HG02840 (cell line): ENCODE data around the gene PRDX5.
"Not testable (repeated sequence)": the region's sequence is repeated elsewhere in the genome, so short reads cannot be mapped to it uniquely, and the experiment has no call there.

Experiments used
- ATAC-seq: cut with Tn5 transposase; IDR thresholded peaks from one replicate; pipeline ENCODE4 v1.9.1; 2021; ENCODE audit warnings: mild to moderate bottlenecking, moderate library complexity, moderate number of reproducible peaks; ENCODE audit not compliant: unreplicated experiment, low FRiP score

PRDX5 gene

DNA sequence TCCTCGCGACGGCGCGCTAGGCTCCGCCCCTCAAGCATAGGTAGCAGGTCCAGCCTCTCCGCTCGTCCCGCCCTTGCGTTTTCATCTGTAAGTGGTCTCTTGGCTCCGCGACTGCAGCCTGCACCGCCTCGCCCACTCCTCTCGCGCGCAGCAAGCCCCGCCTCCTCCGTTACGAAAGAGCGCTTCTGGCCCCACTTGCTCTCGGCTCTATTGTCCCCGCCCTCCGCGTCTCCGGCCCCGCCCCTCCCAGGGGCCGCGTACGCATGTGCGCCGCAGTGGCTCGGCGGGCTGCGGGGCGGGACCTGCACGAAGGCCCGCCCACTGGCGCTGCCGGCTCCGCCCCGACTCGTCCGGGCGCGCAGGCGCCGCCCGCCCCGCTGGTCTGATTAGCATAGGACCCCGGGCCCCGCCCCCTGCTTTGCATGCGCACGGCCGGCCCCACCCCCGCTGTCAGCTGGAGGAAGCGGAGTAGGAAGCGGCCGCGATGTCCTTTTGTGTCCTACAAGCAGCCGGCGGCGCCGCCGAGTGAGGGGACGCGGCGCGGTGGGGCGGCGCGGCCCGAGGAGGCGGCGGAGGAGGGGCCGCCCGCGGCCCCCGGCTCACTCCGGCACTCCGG is 12.7 kb upstream of the PRDX5 start, which contains the start of gene ESRRA:
Gene ESRRA, plus strand, starts transcription at position 450 of the 616 bp plus-strand sequence. CDS start 1,656 bp downstream, outside the sequence.
- ATAC-seq: peak; percentile 78

DNA sequence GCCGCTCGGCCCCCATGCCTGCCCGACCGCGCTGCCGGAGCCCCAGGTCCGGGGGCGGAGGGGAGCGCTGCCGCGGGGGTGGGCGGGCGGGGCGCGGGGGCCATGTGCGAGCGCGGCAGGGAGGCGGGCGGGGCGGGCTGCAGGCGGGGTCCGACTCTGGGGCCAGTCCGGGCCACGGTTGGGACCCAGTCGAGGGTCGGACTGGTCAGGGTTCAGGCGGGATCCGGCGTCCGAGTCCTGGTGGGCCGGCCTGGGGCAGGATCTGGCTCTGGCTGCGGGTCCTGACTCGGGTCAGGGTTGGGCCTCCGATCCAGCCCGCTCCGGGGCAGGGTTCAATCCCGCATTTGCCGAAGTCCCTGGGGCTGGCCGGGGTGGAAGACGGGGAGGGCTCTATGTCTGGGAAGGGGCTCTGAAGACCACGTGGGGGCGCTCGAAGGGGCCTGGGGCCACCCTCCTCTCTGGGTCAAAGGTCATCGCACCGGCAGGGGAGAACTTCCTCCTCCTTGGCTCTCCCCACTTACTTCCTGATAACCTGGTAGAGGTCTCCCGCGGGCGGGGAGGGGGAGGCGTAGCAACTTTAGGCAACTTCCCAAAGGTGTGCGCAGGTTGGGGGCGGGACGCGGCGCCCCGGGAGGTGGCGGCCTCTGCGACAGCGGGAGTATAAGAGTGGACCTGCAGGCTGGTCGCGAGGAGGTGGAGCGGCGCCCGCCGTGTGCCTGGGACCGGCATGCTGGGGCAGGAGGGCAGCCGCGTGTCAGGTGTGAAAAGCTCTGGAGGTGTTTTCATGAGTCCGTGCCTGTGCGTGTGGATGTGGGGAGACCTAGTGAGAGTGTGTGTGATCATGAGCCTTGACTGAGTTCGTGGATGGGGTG is 12.0 kb upstream of the PRDX5 start:
- peak; percentile 20 for ATAC-seq

DNA sequence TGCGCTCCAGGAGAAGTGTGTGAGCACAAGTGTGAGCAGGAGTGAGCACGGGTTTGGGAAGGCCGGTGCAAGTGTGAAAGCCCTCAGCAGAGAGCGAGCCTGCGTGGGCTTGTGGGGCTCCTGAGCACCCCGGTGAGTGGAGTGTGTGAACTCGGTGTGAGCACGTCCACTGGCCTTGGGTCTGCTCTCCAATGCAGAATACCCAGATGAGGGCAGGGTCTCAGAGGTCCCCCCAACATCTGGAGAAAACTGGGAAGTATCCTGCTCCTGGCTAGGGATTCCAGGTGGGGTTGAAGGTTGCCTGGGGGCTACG is 11.4 kb upstream of the PRDX5 start:
- no peak for ATAC-seq

DNA sequence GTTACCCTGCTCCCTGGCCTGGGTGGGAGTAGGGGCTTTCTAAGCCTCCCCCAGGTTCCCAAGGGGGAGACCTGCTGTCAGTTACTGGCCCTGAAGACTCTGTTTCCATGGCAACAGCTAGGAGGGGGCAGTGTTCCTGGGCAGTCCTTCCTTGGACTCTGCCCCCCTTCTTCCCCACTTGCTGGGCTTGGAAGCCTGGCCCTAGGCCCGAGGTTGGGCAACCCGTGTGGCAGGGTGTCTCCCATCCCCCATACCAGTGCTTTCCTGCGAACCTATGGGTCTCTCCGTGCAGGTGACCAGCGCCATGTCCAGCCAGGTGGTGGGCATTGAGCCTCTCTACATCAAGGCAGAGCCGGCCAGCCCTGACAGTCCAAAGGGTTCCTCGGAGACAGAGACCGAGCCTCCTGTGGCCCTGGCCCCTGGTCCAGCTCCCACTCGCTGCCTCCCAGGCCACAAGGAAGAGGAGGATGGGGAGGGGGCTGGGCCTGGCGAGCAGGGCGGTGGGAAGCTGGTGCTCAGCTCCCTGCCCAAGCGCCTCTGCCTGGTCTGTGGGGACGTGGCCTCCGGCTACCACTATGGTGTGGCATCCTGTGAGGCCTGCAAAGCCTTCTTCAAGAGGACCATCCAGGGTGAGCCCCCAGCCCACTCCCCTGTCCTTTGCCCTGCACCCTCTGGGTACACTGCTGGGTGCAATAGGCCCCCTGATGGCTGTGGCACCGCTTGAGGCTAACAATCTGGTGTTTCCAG is 10.9 kb upstream of the PRDX5 start:
- ATAC-seq: no peak

DNA sequence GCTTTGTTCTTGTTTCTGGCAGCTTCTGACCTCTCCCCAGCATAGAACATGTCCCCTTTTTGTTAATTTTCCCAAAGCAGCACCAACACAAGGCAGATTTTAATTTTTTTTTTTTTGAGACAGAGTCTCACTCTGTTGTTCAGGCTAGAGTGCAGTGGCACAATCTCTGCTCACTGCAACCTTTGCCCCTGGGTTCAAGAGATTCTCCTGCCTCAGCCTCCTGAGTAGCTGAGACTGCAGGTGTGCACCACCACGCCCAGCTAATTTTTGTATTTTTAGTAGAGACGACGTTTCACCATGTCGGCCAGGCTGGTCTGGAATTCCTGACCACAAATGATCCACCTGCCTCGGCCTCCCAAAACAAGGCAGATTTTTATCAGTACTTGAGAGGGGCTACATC is 10.1 kb upstream of the PRDX5 start:
- not testable (repeated sequence) for ATAC-seq

DNA sequence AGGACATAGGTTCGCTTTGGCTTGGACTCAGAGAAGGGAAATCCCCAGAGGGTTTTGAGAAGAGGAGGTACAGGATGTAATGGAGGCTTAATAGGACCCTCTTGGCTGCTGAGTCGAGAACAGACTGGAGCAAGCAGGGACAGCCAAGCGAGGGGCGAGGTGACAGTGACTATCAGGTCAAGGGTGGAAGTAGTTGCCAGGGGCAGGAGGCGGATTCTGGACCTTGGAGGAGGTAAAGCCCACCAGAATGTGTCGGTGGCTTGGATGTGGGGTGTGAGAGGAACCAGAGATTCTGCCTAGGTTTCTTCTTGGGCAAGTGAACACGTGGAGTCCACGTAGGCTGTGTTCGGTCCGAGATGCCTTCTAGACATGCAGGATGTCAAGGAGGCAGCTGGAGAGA is 5.0 kb upstream of the PRDX5 start:
- ATAC-seq: no peak

DNA sequence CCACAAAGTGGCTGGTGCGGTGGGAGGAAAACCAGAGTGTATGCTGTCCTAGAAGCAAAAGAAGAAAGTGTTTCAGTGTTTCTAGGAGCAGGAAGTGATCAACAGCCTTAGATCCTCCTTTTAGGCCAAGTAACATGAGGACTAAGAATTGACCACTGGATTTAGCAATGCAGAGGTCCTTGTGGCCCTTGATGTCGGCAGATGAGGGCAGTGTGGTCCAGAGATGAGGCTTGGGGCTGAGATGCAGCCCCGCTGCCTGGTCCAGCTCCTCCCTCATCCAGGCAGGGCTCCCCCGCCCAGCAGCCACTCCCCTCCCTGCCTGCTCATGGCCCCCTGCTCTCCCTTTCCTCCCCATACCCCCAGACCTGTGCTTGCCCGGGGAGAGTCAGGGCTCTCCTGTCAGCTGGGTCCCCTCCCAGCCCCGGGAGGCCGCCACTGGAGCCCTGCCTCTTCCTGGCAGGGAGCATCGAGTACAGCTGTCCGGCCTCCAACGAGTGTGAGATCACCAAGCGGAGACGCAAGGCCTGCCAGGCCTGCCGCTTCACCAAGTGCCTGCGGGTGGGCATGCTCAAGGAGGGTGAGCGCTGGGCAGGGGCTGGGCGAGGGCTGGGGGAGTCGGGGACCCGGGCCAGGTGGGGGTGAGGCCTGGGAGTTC is 4.3 kb upstream of the PRDX5 start:
- no peak for ATAC-seq

DNA sequence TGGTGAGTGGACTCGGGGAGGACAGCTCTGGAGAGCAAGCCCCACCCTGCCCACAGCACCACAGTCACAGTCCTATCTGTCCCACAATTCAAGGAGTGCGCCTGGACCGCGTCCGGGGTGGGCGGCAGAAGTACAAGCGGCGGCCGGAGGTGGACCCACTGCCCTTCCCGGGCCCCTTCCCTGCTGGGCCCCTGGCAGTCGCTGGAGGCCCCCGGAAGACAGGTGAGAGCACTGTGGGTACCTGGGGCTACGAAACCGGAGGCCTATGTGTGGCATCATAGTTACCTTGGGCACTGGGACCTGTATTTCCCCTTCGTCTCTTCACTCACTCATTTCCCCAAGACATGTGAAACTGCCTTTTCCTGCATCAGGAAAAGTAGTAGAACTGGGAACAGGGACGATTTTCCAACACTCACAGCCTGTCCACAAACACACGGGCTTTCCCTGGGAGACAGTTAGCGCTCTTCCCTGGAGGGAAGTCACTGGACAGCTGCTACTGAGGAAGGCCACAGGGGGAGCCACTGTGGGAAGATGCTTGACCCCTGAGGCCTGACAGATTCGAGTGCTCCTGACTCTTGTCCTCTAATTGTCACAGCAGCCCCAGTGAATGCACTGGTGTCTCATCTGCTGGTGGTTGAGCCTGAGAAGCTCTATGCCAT is 3.6 kb upstream of the PRDX5 start:
- no peak for ATAC-seq

DNA sequence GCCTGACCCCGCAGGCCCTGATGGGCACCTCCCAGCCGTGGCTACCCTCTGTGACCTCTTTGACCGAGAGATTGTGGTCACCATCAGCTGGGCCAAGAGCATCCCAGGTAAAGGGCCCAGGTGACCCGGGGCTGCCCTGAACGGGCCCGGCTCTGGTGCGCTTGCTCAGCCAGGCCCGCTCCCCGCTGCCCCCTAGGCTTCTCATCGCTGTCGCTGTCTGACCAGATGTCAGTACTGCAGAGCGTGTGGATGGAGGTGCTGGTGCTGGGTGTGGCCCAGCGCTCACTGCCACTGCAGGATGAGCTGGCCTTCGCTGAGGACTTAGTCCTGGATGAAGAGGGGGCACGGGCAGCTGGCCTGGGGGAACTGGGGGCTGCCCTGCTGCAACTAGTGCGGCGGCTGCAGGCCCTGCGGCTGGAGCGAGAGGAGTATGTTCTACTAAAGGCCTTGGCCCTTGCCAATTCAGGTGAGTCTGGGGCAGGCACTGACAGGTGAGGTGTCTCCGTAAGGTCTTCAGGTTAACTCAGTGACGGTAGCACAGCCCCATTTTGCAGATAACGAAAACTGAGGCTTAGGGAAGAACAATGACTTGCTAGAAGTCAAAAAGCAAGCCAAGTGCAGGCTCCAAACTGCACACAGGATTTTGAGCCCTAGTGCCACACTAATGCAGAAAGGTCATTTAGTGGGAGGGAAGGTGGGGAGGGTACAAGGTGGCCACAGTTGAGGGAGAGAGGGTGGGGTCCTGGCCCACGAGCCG is 2.9 kb upstream of the PRDX5 start:
- ATAC-seq: no peak

DNA sequence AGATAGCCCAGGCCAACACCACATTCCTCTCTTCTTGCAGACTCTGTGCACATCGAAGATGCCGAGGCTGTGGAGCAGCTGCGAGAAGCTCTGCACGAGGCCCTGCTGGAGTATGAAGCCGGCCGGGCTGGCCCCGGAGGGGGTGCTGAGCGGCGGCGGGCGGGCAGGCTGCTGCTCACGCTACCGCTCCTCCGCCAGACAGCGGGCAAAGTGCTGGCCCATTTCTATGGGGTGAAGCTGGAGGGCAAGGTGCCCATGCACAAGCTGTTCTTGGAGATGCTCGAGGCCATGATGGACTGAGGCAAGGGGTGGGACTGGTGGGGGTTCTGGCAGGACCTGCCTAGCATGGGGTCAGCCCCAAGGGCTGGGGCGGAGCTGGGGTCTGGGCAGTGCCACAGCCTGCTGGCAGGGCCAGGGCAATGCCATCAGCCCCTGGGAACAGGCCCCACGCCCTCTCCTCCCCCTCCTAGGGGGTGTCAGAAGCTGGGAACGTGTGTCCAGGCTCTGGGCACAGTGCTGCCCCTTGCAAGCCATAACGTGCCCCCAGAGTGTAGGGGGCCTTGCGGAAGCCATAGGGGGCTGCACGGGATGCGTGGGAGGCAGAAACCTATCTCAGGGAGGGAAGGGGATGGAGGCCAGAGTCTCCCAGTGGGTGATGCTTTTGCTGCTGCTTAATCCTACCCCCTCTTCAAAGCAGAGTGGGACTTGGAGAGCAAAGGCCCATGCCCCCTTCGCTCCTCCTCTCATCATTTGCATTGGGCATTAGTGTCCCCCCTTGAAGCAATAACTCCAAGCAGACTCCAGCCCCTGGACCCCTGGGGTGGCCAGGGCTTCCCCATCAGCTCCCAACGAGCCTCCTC is 2.0 kb upstream of the PRDX5 start:
- ATAC-seq: not testable (repeated sequence)

DNA sequence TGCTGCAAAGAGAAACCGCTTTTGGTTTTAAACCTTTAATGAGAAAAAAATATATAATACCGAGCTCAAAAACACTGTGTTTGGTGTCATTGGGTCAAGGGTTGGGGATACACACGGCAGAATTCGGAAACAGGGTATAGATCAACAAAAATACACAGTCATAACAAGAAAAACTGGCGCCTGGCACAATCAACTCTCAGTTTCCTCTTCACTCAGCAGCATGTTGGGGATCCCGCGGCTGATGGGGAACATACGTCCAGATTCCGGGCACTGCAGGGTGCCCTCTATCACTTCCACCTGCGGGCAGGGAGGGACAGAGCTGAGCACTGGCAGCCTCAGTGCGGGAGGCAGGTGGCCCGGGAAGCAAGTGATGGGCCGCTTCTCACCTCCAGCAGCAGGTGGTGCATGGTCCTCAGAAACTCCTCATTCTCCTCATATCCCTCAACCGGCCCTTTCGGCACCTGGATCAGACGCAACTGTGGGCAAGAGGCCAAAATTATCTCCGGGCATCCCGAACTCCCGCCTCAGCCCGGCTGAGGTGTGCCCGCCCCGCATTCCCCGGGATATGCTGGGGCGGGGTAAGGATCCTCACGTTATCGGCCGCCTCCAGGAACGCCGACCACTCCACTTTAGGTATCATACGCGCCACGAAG is 1.1 kb upstream of the PRDX5 start:
- ATAC-seq: no peak

DNA sequence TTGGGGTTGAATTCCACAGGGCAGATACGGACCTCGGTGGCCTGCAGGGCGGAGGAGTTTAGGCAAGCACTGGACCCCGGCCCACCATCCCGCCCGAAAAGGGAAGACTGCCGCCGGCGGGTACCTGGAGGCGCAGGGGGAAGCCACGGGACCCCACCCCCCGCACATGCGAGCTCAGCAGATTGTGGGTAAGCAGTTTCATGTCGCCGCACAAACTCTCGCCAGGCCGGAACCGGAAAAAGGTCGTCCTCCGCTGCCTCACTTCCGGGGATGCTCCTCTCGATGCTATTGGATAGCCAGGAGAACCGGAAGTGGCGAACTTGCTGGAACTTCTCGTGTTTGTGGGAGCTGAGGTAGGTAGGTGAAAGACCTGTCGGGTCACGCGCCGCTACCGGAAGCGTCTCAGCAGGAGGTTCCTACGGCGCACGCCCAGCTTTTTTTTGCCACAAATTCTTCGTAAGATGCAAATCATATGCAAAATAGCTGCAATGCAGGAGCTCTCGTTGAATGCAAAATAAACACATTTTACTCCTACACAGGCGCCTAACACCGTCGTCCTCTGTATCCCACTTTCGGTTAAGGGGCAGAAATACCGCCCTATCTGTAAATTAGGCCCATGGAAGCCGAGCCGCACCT is 478 bp upstream of the PRDX5 start, which contains the start of gene TRMT112:
Gene TRMT112, minus strand, starts transcription at position 235 of the 636 bp plus-strand sequence. Its CDS starts 33 bp downstream, at position 202.
- peak; percentile 78 for ATAC-seq

DNA sequence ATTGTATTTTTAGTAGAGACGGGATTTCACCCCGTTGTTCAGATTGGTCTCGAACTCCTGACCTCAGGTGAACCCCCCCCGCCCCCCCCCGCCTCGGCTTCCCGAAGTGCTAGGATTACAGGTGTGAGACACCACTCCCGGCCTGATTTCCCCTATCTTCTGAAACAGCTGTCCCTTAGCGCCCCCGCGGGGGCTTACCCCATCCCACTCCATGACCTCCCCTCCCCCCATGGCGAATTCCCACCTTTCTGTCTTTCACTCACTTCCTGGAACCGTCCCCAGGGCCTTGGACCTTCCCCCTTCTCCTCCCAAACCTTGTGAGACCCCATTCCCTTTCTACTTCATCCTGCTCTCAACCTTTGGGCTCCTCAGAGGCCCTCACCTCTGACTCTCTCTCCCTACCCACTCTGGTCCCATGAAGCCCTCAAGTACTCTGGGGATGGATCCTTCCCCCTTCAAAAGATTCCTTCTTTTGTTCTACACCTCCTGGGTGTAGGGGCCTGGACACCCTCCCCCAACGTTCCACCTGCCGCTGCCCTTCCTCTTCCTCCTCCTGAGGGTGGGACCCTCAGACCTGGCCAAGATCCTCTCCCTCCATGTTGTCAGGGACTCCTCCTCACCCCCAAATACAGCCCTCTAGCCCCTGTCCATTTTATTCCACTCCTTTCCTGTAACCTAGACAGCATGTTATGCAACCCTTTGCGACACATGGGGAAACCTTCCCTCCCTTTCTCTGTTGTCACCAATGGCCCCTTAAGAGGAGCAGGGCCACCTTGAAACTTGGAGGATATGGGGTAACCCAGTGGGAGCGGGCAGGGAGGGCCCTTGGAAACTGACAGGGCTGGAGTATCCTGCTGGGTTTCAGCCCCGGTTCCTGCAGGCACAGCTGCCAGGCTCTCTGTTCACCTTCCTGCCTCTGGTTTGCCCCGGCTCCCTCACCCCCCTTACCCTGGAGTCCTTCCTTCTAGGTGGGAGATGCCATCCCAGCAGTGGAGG is 1.1 kb downstream of the PRDX5 start:
- no peak for ATAC-seq

DNA sequence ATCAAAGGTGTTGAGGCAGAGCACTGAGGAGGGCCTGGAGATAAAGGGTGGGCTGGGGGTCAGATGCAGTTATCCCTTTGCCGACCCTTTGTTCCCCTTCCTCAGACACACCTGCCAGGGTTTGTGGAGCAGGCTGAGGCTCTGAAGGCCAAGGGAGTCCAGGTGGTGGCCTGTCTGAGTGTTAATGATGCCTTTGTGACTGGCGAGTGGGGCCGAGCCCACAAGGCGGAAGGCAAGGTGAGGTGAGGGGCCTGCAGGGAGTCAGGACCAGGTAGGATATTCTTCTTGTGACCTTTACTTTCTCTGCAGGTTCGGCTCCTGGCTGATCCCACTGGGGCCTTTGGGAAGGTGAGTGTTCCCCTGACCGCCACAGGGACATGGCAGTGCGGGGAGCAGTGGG is 2.6 kb downstream of the PRDX5 start:
- ATAC-seq: no peak

DNA sequence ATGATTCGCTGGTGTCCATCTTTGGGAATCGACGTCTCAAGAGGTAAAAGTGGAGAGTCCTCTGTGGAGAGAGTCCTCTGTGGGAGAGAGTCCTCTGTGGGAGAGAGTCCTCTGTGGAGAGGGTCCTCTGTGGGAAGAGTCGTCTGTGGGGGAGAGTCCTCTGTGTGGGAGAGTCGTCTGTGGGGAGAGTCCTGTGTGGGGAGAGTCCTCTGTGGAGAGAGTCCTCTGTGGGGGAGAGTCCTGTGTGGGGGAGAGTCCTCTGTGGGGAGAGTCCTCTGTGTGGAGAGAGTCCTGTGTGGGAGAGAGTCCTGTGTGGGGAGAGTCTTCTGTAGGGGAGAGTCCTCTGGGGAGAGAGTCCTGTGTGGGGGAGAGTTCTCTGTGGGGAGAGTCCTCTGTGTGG is 3.1 kb downstream of the PRDX5 start:
- no peak for ATAC-seq

DNA sequence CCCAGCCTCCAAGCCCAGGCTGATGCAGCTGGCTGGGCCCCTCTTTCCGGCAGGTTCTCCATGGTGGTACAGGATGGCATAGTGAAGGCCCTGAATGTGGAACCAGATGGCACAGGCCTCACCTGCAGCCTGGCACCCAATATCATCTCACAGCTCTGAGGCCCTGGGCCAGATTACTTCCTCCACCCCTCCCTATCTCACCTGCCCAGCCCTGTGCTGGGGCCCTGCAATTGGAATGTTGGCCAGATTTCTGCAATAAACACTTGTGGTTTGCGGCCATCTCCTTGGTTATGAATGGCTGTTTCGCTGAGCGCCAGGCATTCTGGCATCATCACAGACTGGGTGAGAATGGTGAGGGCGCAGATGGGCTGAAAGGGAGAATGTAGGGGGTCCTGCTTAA is 3.6 kb downstream of the PRDX5 start:
- ATAC-seq: no peak

DNA sequence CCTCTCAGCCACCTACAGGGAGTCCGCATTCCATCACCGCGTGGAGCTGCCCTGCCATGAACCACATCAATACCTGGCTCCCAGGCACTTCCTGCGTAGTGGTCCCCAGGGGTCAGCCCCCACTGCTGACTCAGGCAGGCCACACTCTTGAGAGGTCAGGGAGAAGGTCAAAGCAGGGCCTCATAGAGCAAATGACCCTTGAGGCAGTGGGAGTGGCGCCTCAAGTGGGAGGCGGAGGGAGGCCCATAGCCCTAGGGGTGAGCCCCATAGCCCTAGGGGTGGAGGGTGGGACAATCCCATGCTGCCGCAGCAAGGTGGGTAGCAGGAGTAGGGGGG is 5.0 kb downstream of the PRDX5 start:
- no peak for ATAC-seq
